Thyroid gland (tissue), 4 donors: ENCODE data around the gene TENT4A.

ENCODE experiments used
- CTCF ChIP-seq, 6 experiments: fragments of 200-600 bp in 3 of 6; fragments of 450-650 bp in 3 of 6; sonication (generic) in 3 of 6; IDR thresholded peaks; one replicate each; pipeline ENCODE4 v1.5.1; 2016 to 2019; ENCODE audit warnings: antibody characterized with exemption in 6 of 6, mild to moderate bottlenecking in 2 of 6, inconsistent platforms in 1 of 6, moderate library complexity in 1 of 6
- POLR2A ChIP-seq, 2 donors: fragments of 450-650 bp; IDR thresholded peaks; one replicate each; pipeline ENCODE4 v1.6.1; 2017; ENCODE audit warnings: antibody characterized with exemption in 2 of 2, mild to moderate bottlenecking in 2 of 2, moderate library complexity in 1 of 2

DNA sequence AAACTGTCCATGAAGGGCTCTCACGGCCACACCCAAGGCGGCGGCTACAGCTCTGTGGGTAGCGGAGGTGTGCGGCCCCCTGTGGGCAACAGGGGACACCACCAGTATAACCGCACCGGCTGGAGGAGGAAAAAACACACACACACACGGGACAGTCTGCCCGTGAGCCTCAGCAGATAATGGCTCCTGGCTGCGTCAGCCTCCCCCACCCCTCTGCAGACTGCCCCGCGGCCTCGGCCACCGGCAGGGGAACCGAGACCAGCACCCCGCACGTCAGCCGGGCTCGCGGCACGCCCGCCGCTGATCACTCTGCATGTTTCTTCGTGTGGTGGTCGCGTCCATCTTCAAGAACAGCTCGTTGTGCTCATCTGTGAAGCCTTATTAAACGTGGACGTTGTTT, 41.5 kb downstream of the TENT4A start:
- TF ChIP-seq CTCF (IDR thresholded peaks at IDR 0.05) (no peak), POLR2A (IDR thresholded peaks at IDR 0.05) (no peak)
